ENCODE measurements around the gene SNX2.
A peak's percentile ranks its signal among the peaks of the same experiment; 100 is the strongest.
"Not testable (repeated sequence)": the region's sequence is repeated elsewhere in the genome, so short reads cannot be mapped to it uniquely, and the experiment has no call there.

The SNX2 gene

DNA sequence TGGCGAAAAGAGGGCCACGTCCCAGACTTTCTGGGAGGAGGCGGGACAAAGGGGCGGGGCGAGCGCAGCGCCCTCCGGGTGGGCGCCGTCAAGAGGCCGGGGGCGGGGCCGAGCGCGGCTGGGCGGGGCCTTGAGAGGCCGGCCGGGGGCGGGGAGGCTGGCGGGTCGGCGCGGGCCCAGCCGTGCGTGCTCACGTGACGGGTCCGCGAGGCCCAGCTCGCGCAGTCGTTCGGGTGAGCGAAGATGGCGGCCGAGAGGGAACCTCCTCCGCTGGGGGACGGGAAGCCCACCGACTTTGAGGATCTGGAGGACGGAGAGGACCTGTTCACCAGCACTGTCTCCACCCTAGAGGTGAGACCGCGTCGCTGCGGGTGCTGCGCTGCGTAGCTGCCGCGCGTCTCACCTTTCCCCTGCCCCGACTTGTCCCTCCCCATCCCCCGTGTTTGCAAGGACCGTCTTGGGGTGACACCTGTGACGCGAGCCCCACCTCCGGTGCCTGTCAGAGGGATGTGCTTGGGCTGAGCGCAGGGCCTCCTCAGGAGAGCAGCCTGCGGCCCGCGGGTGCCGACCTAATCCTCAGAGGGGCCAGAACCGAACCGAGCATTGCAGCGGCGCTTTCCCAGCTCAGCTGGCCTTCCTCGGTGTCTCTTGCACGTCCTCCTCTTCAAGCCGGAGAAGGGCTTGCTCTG, at the start of gene SNX2:
Gene SNX2, plus strand, starts transcription at position 220 of the 689 bp plus-strand sequence. Its CDS starts 24 bp downstream, at position 244.
- peak; percentile 66 for DNase-seq

- DNase-seq: no peak
Observed at GRCh38 chr5:122727112-122727541, 47.8 kb upstream of the SNX2 start.

GRCh38 chr5:122730037-122730436, 44.8 kb upstream of the SNX2 start:
- DNase-seq: no peak

DNA sequence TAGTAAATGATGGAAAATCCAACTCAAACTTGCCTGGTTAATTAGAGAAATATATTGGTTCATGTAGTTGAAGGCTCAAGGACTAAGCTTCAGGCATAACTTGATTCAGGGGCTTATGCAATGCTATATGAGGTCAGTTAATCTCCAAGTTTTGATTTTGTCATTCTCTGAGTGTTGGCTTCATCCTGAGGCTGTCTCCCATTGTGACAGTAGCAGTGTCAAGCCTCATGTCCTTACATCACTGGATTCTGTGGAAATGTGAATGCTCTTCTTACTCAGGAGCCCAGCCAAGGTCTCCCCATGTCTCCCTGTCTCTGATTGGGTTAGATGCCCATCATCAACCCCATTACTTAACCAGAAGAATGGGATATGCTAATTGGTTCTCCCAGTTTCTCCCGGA, 44.4 kb upstream of the SNX2 start:
- DNase-seq: no peak

DNA sequence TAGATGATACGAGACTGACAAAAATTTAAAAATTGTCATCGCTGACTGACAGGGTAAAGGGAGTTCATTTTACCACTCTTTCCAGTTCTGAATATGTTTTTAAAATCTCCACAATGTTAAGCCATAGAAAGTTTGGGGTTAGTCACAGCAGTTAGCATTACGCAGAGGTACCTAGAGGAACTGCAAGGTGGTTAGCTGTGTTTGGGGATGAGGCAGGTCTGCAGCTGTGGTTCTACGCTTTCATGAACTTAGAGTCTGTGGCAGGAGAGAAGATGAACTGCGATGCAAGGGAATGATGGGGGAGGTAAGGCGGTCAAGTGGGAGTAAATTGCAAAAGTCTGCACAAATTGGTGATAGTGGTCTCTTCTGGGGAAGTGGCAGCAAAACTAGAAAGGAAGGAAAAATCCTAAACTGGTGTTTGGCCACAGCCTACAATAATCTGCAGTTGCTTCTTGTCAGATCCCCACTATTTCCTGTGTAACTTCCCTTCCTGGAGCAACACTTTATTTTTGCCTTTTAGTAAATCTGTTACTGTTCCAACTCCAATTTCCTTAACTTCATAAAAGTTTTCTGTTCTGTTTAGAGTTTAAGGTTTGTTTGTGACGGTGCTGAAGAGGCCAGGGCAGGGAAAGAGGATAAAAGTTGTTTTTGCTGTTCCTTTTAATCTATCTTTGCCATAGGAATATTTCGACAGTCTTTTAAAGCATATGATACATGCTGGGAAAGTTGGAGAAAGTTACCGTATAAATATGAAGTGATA, 38.6 kb upstream of the SNX2 start:
- DNase-seq: no peak

DNA sequence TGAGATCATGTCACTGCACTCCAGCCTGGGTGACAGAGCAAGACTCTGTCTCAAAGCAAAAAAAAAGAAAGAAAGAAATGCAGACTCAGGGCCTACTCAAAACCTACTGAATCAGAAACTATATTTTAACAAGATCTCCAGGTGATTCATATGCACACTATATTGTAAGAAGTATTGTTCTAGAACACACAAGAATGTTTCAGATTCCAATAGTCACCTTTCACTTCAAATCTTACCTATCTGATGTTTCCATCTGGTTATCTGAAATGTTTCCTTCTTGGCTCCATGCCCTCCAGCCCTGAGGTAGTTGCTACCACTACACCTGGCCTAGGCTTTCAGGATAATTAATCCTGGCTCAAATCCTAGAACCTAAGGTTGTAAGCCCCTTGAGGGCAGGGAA, 36.8 kb upstream of the SNX2 start:
- no peak for DNase-seq

DNA sequence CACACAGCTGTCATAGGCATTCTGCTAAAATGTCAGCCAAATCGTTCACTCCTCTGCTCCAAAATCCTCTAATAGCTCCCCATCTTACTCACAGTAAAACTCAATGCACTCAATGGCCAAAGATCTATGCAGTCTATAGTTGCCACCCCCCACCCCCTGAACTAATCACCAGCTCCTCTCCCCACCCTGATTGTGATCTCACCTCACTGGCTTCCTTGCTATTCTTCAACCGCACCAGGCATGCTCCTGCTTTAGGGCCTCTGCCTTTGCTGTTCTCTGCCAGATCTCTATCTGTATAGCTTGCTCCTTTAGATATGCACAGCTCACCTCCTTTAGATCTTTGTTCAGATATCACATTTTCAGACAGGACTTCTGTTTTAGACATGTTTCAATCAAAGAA, 33.2 kb upstream of the SNX2 start:
- no peak for DNase-seq

GRCh38 chr5:122743261-122743660, 31.6 kb upstream of the SNX2 start:
- no peak for DNase-seq

DNA sequence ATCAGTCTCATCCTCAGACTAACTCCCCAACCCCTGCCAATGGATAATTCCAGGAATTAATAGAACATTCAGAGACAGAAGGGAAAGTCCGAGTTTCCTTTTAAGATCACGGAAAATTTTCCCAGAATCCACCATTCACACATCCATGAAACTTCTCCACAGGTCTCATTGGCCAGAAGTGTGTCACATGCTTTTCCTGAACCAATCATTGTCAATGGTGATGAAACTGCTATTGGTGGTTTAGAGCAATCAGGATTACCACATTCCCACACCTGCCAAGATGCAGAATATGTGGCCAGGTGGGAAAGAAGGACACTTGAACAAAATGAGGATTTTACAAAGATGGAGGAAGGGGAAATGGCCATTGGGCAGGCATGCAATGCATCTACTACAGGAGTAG, 29.3 kb upstream of the SNX2 start:
- no peak for DNase-seq

DNA sequence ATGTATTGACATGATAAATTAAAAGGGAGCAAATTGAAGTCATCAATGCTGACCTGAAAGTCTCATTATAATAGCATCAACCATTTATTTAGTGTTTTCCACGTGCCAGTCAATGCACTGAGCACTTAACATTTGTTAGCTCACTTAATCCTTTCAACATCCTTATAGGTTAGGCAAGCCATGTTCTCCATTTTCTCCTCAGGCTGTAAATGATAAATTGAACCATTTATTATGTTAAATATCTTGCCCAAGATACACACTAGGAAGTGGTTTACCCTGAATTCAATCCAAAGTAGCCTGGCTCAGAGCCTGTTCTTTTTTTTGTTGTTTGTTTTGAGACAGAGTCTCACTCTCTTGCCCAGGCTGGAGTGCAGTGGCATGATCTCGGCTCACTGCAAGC, 25.0 kb upstream of the SNX2 start:
- no peak for DNase-seq

DNA sequence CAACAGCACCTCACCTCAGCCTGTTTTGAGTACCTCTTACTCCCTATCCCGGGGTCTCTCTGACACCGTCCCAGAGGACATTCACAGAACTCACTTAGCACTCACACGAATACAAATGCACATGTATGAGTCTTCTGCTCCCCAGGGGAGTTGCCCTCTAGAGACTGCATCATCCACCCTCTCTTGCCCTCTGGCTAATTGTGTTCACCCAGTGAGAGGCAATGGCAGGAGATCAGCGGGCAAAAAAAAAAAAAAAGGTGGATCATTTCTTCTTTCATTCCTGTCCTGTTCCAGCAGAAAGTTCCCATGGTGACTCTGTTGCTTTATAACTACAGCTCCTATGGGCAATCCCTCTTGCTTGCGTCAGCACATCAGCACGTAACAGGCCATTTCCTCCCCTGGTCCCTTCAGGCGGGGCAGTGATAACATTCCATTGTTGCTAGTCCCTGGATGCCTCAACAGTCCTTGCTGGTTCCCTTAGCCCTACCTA, 23.5 kb upstream of the SNX2 start:
- no peak for DNase-seq

DNA sequence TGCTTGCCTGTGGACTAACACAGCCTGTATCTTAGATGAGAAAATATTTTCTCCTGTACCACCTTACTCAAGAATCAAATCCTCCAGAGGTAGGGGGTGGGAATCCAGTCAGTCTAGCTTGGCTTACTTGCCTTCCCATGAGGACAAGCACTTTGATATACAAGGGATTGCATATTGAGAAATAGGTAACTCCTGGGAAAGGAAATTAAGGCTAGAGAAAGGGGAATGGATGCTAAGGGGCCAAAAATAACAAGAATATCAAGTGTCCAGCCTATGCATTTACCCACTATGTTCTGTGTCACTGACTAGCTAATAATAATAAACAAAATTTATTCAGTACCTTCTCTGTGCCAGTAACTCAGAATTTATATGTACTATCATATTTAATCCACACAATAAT, 21.4 kb upstream of the SNX2 start:
- no peak for DNase-seq

GRCh38 chr5:122755783-122756182, 19.1 kb upstream of the SNX2 start:
- no peak for DNase-seq

DNA sequence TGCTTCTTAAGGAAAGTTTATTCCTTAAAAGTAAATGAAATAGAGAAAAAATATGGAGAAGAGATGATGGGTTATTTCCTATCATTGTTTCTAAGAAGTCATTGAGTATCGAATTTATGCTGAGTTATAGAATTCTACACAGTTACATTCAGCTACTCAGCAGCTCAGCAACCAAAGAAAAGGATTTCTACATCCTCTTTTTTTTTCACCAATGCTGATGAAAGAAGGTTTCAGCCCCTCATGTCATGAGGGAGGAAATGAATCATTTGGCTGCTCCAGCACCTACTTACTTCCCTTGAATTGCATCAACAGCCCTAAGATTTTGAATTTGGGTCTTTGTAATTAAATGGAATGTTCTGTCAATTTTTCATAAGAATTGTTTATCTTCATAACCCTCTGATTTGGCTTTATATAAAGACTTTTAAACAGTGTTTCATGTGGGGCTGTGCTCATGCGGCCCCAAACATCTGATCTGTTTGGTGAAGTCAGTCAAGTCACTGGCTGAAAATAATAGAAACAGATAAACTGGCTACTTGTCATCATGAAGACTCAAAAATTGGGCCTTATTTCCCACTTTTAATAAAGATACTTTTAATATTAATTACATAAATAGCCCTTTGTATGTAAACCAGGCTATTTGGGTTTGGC, 18.5 kb upstream of the SNX2 start:
- DNase-seq: no peak

GRCh38 chr5:122757285-122757684, 17.6 kb upstream of the SNX2 start:
- DNase-seq: no peak

GRCh38 chr5:122759241-122760070, 15.4 kb upstream of the SNX2 start:
- no peak for DNase-seq

GRCh38 chr5:122760236-122760635, 14.6 kb upstream of the SNX2 start:
- DNase-seq: no peak

- DNase-seq: no peak
Observed at GRCh38 chr5:122761115-122761514, 13.8 kb upstream of the SNX2 start.

GRCh38 chr5:122761896-122762295, 13.0 kb upstream of the SNX2 start:
- not testable (repeated sequence) for DNase-seq

- no peak for DNase-seq
Observed at GRCh38 chr5:122766130-122766529, 8.8 kb upstream of the SNX2 start.

DNA sequence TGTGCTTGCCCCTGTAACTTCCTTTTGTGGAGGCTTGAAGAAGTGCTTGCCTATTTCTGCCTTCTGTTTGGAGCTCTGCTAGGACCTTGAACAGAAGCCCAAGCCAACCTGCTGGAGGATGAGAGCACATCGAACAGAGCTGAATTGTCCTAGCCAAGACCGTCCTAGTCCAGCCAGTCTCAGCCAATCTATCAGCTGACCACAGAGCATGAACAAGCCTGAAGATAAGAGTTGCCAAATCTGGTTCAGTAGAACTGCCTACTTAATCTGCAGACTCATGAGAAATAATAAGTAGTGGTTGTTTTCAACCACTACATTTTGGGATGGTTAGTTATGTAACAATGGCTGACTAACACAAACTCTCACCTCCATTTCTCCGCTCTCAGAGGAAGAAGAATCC, 4.4 kb upstream of the SNX2 start:
- no peak for DNase-seq

DNA sequence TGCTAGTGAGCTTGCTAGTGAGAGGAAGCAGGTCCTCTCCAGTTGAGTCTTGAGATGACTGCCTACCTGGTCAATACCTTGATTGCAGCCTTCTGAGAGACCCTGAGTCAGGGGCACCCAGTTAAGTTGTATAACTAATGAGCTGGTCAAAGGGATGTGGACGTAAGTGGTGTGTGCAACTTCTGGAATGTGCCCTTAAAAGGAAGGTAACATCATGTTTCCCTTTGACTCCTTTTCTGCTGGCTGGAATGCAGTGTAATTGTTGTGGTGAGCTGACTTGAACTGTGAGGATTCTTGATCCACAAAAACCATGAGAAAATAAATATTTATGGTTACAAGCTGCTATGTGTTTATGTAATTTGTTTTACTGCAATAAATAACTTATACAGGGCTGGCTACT, 2.4 kb upstream of the SNX2 start:
- no peak for DNase-seq

GRCh38 chr5:122773619-122774018, 1.3 kb upstream of the SNX2 start:
- no peak for DNase-seq

Measured in NK-92 treated with Interleukin-12 subunit alpha and Interleukin-12 subunit beta, amount 100 ng/mL, for 24 hours (cell line).